HL-60 (cell line): ENCODE data around the gene HSD17B1.

Source experiments
- DNase-seq, 2 experiments: peaks; one replicate each; pipeline ENCODE4 v3.0.0-alpha.2; 2010 to 2020; ENCODE audit warnings: low read depth in 1 of 2, low spot score in 1 of 2
- H3K27ac ChIP-seq: fragments of 250-450 bp; sonication (Bioruptor Pico); replicated peaks from 2 replicates; pipeline ENCODE4 v1.5.1; 2020; ENCODE audit warnings: mild to moderate bottlenecking, moderate library complexity
- H3K27me3 ChIP-seq: fragments of 250-450 bp; sonication (Bioruptor Pico); 2 replicates; pipeline ENCODE4 v1.5.1; 2021; ENCODE audit warnings: mild to moderate bottlenecking, moderate library complexity; ENCODE audit not compliant: insufficient read depth, poor library complexity, severe bottlenecking
- H3K4me3 ChIP-seq: replicated peaks from 2 replicates; pipeline ENCODE4 v1.5.1; 2011; ENCODE audit warnings: mild to moderate bottlenecking, control low read depth, low read length; ENCODE audit not compliant: insufficient read depth
- CTCF ChIP-seq: IDR thresholded peaks from one replicate; pipeline ENCODE4 v1.5.1; 2011; ENCODE audit warnings: low read length, control low read depth, inconsistent platforms; ENCODE audit not compliant: insufficient read depth
- GABPA ChIP-seq: IDR thresholded peaks from 2 replicates; pipeline ENCODE4 v1.6.1; 2012; ENCODE audit warnings: low read depth
- POLR2AphosphoS5 ChIP-seq: IDR thresholded peaks from 2 replicates; pipeline ENCODE4 v1.6.1; 2012; ENCODE audit warnings: low read depth
- REST ChIP-seq: IDR thresholded peaks from 2 replicates; pipeline ENCODE4 v1.6.1; 2012; ENCODE audit warnings: low read depth; ENCODE audit not compliant: insufficient replicate concordance
- SPI1 ChIP-seq: IDR thresholded peaks from 2 replicates; pipeline ENCODE4 v1.6.1; 2012; ENCODE audit warnings: low read depth, mild to moderate bottlenecking, borderline replicate concordance

HSD17B1 gene

GRCh38 chr17:42531455-42532354, 21.0 kb upstream of the HSD17B1 start:
- Histone ChIP-seq H3K4me3 (peak overlapping the region; percentile 43), H3K27me3 (no peaks in the 10 kb centered on the region), H3K27ac (peak overlapping the region; percentile 57)
- peak in 1 of 2 experiments; percentile 47 for DNase-seq
- TF ChIP-seq SPI1 (no peak), REST (no peak), POLR2AphosphoS5 (no peak), CTCF (no peak), GABPA (no peak)

GRCh38 chr17:42535155-42536047, 17.3 kb upstream of the HSD17B1 start:
- Histone ChIP-seq H3K27ac (peak overlapping the region; percentile 64), H3K27me3 (no peaks in the 10 kb centered on the region), H3K4me3 (peak overlapping the region; percentile 74)
- DNase-seq: no peak
- peak; percentile 25; the same call in 1 of the 2 replicates for TF ChIP-seq SPI1
- TF ChIP-seq REST: no peak

GRCh38 chr17:42536048-42536371, 16.7 kb upstream of the HSD17B1 start, which contains the start of gene NAGLU:
Gene NAGLU (plus strand): TSS chr17:42536241. CDS start chr17:42536273, 32 bp downstream.
- H3K4me3 ChIP-seq: peak within 1 kb of the TSS; percentile 74
- peak within 1 kb of the TSS; percentile 71 for H3K27ac ChIP-seq
- TF ChIP-seq GABPA (no peak), POLR2AphosphoS5 (peak; percentile 51), SPI1 (no peak), REST (peak; percentile 23), CTCF (no peak)
- no peaks in the 10 kb centered on the region for H3K27me3 ChIP-seq
- peak; percentile 88 to 93 for DNase-seq
